ENCODE data around the gene MAP3K2.
"Not testable (repeated sequence)": the region's sequence is repeated elsewhere in the genome, so short reads cannot be mapped to it uniquely, and the experiment has no call there.

DNA sequence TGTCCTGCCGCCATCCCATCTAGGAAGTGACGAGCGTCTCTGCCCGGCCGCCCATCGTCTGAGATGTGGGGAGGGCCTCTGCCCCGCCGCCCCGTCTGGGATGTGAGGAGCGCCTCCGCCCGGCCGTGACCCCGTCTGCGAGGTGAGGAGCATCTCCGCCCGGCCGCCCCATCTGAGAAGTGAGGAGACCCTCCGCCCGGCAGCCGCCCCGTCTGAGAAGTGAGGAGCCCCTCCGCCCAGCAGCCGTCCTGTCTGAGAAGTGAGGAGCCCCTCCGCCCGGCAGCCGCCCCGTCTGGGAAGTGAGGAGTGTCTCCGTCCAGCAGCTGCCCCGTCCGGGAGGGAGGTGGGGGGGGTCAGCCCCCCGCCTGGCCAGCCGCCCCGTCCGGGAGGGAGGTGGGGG lies 34.6 kb downstream of the MAP3K2 start:
- TF ChIP-seq, protein P1, sequence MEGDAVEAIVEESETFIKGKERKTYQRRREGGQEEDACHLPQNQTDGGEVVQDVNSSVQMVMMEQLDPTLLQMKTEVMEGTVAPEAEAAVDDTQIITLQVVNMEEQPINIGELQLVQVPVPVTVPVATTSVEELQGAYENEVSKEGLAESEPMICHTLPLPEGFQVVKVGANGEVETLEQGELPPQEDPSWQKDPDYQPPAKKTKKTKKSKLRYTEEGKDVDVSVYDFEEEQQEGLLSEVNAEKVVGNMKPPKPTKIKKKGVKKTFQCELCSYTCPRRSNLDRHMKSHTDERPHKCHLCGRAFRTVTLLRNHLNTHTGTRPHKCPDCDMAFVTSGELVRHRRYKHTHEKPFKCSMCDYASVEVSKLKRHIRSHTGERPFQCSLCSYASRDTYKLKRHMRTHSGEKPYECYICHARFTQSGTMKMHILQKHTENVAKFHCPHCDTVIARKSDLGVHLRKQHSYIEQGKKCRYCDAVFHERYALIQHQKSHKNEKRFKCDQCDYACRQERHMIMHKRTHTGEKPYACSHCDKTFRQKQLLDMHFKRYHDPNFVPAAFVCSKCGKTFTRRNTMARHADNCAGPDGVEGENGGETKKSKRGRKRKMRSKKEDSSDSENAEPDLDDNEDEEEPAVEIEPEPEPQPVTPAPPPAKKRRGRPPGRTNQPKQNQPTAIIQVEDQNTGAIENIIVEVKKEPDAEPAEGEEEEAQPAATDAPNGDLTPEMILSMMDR (IDR thresholded peaks at IDR 0.05; ENCODE audit: poor library complexity, severe bottlenecking) = not testable (repeated sequence)
- TF ChIP-seq, protein P2, sequence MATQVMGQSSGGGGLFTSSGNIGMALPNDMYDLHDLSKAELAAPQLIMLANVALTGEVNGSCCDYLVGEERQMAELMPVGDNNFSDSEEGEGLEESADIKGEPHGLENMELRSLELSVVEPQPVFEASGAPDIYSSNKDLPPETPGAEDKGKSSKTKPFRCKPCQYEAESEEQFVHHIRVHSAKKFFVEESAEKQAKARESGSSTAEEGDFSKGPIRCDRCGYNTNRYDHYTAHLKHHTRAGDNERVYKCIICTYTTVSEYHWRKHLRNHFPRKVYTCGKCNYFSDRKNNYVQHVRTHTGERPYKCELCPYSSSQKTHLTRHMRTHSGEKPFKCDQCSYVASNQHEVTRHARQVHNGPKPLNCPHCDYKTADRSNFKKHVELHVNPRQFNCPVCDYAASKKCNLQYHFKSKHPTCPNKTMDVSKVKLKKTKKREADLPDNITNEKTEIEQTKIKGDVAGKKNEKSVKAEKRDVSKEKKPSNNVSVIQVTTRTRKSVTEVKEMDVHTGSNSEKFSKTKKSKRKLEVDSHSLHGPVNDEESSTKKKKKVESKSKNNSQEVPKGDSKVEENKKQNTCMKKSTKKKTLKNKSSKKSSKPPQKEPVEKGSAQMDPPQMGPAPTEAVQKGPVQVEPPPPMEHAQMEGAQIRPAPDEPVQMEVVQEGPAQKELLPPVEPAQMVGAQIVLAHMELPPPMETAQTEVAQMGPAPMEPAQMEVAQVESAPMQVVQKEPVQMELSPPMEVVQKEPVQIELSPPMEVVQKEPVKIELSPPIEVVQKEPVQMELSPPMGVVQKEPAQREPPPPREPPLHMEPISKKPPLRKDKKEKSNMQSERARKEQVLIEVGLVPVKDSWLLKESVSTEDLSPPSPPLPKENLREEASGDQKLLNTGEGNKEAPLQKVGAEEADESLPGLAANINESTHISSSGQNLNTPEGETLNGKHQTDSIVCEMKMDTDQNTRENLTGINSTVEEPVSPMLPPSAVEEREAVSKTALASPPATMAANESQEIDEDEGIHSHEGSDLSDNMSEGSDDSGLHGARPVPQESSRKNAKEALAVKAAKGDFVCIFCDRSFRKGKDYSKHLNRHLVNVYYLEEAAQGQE (IDR thresholded peaks at IDR 0.05; ENCODE audit: borderline replicate concordance) = not testable (repeated sequence)
- TF ChIP-seq EZH2 (IDR thresholded peaks at IDR 0.05; ENCODE audit: borderline replicate concordance, insufficient read depth, low read length, poor library complexity, severe bottlenecking); POLR2AphosphoS5 (IDR thresholded peaks at IDR 0.05); RAD21 (conservative IDR thresholded peaks at IDR 0.05): not testable (repeated sequence)
